Measurements from ENCODE around the gene ASTN1.
A peak's percentile ranks its signal among the peaks of the same experiment; 100 is the strongest.

Gene ASTN1

DNA sequence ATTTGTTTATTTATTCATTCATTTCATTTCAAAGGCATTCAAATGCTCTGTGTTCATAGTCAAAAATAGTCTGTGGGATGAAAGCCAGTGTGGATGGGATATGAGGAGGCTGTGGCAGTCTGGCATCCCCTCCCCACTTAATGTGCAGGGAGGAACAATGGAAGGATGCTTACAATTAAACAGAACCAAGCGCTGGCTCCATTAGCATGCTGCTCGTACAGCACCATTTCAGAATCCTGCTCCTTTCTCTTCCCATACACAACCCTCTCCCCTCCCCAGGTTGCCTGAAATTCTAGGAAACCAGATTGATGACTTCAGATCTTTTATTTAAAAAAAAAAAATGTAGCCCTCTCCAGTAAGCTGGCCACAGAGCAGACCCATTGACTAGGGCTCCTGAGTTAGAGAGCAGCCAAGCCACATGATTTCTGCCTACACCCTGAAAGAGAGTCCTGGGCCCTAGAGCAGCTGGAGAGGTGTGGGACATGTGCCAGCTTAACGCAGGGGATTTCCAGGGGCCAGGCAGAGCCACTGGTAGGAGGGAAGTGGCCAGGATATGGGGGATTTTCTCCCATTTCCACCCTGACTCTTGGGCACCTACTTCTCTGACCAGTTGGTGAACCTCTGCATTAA, 205.2 kb downstream of the ASTN1 start:
- TF ChIP-seq, protein P1, sequence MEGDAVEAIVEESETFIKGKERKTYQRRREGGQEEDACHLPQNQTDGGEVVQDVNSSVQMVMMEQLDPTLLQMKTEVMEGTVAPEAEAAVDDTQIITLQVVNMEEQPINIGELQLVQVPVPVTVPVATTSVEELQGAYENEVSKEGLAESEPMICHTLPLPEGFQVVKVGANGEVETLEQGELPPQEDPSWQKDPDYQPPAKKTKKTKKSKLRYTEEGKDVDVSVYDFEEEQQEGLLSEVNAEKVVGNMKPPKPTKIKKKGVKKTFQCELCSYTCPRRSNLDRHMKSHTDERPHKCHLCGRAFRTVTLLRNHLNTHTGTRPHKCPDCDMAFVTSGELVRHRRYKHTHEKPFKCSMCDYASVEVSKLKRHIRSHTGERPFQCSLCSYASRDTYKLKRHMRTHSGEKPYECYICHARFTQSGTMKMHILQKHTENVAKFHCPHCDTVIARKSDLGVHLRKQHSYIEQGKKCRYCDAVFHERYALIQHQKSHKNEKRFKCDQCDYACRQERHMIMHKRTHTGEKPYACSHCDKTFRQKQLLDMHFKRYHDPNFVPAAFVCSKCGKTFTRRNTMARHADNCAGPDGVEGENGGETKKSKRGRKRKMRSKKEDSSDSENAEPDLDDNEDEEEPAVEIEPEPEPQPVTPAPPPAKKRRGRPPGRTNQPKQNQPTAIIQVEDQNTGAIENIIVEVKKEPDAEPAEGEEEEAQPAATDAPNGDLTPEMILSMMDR (IDR thresholded peaks at IDR 0.05; ENCODE audit: low read depth, low read length) = no peak
- DNase-seq (ENCODE audit: low read depth, low spot score) = no peak
- H3K4me3 ChIP-seq (ENCODE audit: low read depth, low read length) = no peak overlapping the region
- in situ Hi-C loops (cut with HindIII; ENCODE audit: low sequenced_read_pairs) = no loop called here

DNA sequence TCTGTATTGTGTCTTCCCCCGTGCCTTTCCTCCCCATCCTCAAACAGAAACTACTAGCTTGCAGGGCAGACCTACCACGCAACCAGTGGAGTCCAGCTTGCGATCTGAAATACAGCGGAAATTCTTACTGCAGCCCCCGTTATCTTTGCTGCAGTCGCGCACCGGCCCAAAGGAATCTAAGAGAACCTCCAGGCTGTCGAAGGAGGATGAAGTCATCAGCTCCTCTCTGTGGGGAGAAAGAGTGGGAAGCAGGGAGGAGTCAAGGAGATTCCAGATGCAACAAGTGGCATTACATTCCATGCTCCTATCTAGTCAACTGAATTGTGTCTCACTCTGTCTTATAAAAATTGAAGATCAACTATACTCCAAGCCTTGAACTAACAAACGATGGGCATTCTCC, 206.9 kb downstream of the ASTN1 start:
- no peak overlapping the region for H3K4me3 ChIP-seq (ENCODE audit: low read depth, low read length)
- TF ChIP-seq, protein P1 (IDR thresholded peaks at IDR 0.05; ENCODE audit: low read depth, low read length) = no peak
- no peak for DNase-seq (ENCODE audit: low read depth, low spot score)
- in situ Hi-C loops (cut with HindIII; ENCODE audit: low sequenced_read_pairs) = no loop called here

DNA sequence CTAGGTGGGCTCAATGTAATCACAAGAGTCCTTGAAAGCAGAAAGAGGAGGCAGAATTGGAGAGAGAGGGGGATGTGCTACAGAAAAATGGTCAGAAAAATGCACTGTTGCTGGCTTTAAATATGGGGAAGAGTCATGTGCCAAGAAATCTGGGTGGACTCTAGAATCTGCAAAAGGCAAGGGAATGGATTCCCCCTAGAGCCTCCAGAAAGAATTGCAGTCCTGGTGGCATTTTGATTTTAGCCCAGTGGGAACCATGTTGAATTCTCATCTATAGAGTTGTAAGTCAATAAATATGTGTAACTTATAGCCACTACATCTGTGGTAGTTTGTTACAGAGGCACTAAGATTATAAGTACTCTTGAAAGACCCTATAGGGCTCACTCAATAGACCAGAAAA, 210.3 kb downstream of the ASTN1 start:
- TF ChIP-seq, protein P1 (IDR thresholded peaks at IDR 0.05; ENCODE audit: low read depth, low read length) = no peak
- in situ Hi-C loops (cut with HindIII; ENCODE audit: low sequenced_read_pairs) = no loop called here

DNA sequence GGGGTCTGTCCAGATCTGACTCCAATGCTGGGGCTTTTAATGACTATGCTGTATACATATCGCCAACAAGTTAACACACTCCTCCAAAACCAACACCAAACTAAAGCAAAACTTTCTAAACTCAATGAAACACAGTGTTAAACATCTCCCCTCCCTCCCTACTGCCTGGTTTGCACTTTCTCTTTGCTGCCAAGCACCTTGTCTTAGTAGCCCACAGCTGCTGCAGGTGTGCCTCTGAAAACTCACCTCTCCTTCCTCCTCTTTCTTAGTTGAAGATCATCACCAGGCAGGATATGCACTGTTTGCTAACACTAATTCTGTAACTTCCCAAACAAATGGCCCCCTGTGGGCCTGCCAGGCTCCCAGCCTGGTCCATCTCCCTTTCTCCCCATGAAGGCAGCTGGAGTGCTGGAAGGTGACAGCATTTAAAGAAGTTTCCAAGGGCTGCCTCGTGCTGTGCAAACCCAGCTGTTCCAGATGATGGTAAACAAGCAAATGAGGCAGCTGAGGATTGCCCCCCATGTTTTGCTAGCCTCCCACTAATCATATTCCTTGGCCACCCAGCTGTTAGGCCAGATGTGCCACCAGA, 213.7 kb downstream of the ASTN1 start:
- no peak for DNase-seq (ENCODE audit: low read depth, low spot score)
- TF ChIP-seq, protein P1 (IDR thresholded peaks at IDR 0.05; ENCODE audit: low read depth, low read length) = no peak
- no peak overlapping the region for H3K4me3 ChIP-seq (ENCODE audit: low read depth, low read length)
- in situ Hi-C loops (cut with HindIII; ENCODE audit: low sequenced_read_pairs) = no loop called here

More for the DNA sequence above, 210.3 kb downstream of the ASTN1 start:
- no peak for DNase-seq (ENCODE audit: low read depth, low spot score)
- H3K4me3 ChIP-seq (ENCODE audit: low read depth, low read length) = no peak overlapping the region

DNA sequence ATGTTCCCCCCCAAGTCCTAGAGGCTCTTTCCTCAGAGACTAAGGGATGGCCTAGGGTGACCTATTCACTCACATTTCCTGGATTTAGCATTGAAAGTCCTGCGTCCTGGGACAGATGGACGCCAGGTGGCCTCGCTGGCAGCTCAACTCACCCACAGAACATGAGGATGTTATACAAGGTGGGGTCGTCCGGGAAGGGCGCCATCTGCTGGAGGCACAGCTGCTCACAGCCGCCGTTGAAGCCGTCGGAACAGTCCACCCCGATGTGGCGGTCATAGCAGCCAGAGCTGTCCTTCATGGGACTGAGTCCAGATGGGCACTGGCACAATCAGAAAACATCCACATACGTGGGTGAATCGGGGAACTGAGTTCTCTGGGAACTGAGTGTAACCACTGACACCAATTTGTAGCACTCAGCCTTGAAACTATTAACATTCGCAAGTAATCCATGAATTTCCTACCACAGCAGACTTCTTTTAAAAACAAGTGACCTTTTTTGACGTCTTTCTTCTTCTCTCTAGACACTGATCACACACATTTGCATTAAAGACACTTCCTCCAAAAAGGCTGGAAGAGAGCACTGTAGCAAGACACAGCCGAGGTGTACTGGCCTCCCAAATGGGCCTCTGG, 215.4 kb downstream of the ASTN1 start:
- peak; percentile 12 for DNase-seq (ENCODE audit: low read depth, low spot score)
- in situ Hi-C loops (cut with HindIII; ENCODE audit: low sequenced_read_pairs) = no loop called here
- TF ChIP-seq, protein P1 (IDR thresholded peaks at IDR 0.05; ENCODE audit: low read depth, low read length) = peak; percentile 50

DNA sequence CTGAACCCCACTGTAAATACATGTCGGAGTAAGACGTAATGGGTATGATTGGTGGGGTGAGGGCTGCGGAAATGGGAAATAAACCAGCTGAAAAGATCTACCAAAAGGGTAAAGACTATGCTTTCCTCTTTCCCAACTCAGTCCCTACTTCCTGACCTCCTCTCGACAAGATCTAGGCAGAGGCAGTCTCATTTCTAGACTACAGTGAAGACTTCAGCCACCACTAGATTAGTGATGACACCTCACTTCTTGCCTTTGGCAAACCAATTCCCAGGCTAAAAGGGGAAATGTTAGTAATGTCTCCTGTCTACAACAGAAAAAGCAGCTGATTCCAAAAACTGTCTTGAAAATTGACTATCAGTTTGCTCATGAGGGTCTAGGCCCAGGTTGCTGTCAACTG, 219.9 kb downstream of the ASTN1 start:
- no peak for DNase-seq (ENCODE audit: low read depth, low spot score)
- TF ChIP-seq, protein P1 (IDR thresholded peaks at IDR 0.05; ENCODE audit: low read depth, low read length) = no peak
- in situ Hi-C loops (cut with HindIII; ENCODE audit: low sequenced_read_pairs) = no loop called here
- no peak overlapping the region for H3K4me3 ChIP-seq (ENCODE audit: low read depth, low read length)

More for the DNA sequence above, 215.4 kb downstream of the ASTN1 start:
- H3K4me3 ChIP-seq (ENCODE audit: low read depth, low read length) = no peak overlapping the region

Data from astrocyte of the spinal cord (primary cell).